ENCODE results near the gene ACTG2. TPM values are rescaled to one million over a fixed set of nuclear protein-coding genes. Genes with fewer than 3 reads are reported as not detected.
"Not testable (repeated sequence)": the region's sequence is repeated elsewhere in the genome, so short reads cannot be mapped to it uniquely, and the experiment has no call there.

Gene ACTG2
- total and polyA plus RNA-seq, 8 donors = 143 to 2,977 (median 957) TPM

GRCh38 chr2:73938718-73939352, 46.0 kb downstream of the ACTG2 start:
- Histone ChIP-seq H3K27me3 (no peaks in the 10 kb centered on the region), H3K36me3 (peaks cover 0 to 43% (median 26%) of the 10 kb centered on the region in 4 donors), H3K27ac (no peak overlapping the region), H3K4me1 (peaks cover 0 to 56% (median 25%) of the 10 kb centered on the region in 4 donors), H3K4me3 (no peak overlapping the region), H3K9me3 (no peaks in the 10 kb centered on the region)
- WGBS, 5 donors = 68 to 76% (median 70%) methylated on average over 5 of the region's 5 CpGs
- DNase-seq = no peak
- intact Hi-C loops (cut with DNase I; ENCODE audit: low total_unique reads) = no loop called here
- no peak for TF ChIP-seq EP300 (IDR thresholded peaks at IDR 0.05)
- TF ChIP-seq POLR2AphosphoS5 (IDR thresholded peaks at IDR 0.05) = no peak
- TF ChIP-seq, protein P1, sequence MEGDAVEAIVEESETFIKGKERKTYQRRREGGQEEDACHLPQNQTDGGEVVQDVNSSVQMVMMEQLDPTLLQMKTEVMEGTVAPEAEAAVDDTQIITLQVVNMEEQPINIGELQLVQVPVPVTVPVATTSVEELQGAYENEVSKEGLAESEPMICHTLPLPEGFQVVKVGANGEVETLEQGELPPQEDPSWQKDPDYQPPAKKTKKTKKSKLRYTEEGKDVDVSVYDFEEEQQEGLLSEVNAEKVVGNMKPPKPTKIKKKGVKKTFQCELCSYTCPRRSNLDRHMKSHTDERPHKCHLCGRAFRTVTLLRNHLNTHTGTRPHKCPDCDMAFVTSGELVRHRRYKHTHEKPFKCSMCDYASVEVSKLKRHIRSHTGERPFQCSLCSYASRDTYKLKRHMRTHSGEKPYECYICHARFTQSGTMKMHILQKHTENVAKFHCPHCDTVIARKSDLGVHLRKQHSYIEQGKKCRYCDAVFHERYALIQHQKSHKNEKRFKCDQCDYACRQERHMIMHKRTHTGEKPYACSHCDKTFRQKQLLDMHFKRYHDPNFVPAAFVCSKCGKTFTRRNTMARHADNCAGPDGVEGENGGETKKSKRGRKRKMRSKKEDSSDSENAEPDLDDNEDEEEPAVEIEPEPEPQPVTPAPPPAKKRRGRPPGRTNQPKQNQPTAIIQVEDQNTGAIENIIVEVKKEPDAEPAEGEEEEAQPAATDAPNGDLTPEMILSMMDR (IDR thresholded peaks at IDR 0.05) = no peak
- TF ChIP-seq POLR2A (IDR thresholded peaks at IDR 0.05) = no peak

GRCh38 chr2:73939419-73939818, 46.6 kb downstream of the ACTG2 start:
- WGBS, 5 donors = 27 to 68% (median 36%) methylated on average over 2 of the region's 2 CpGs
- TF ChIP-seq POLR2AphosphoS5 (IDR thresholded peaks at IDR 0.05) (peak in 1 of 3 donors; percentile 24), POLR2A (IDR thresholded peaks at IDR 0.05) (no peak)
- TF ChIP-seq, protein P1 (IDR thresholded peaks at IDR 0.05) = peak in 1 of 7 experiments; percentile 38
- Histone ChIP-seq H3K4me1 (peaks cover 0 to 56% (median 25%) of the 10 kb centered on the region in 4 donors), H3K36me3 (peaks cover 0 to 45% (median 26%) of the 10 kb centered on the region in 4 donors), H3K27me3 (no peaks in the 10 kb centered on the region), H3K9me3 (no peaks in the 10 kb centered on the region), H3K4me3 (no peak overlapping the region), H3K27ac (no peak overlapping the region)
- DNase-seq = peak in 1 of 2 donors; percentile 55
- intact Hi-C loops (cut with DNase I; ENCODE audit: low total_unique reads) = no loop called here

DNA sequence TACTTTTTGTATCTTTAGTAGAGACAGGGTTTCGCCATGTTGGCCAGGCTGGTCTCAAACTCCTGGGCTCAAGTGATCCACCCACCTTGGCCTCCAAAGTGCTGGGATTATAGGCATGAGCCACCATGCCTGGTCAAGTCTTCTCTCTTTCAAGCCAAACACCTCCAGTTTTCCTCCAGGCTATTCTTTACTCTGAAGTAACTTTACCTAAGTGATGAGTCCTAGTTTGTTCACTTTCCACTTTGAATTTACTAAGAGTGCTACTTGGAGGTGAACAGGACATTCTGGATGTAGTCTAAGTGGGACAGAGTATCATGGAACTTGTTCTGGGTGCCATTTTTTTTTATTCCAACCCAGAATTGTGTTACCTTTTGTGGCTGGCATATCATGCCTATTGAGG, 47.3 kb downstream of the ACTG2 start:
- H3K4me3 ChIP-seq; intact Hi-C loops (cut with DNase I; ENCODE audit: low total_unique reads); DNase-seq; H3K27ac ChIP-seq; H3K9me3 ChIP-seq; H3K27me3 ChIP-seq: not testable (repeated sequence)
- Histone ChIP-seq H3K36me3 (peaks cover 4 to 51% (median 27%) of the 10 kb centered on the region in 4 donors), H3K4me1 (peaks cover 0 to 51% (median 24%) of the 10 kb centered on the region in 4 donors)
- WGBS, 5 donors = 80 to 100% (median 100%) methylated on average over 1 of the region's 1 CpG

GRCh38 chr2:73942664-73943063, 49.9 kb downstream of the ACTG2 start:
- intact Hi-C loops (cut with DNase I; ENCODE audit: low total_unique reads) = no loop called here
- peaks cover 22 to 68% (median 47%) of the 10 kb centered on the region in 4 donors for H3K36me3 ChIP-seq
- WGBS, 5 donors = 7 to 43% (median 20%) methylated on average over 2 of the region's 2 CpGs
- H3K27ac ChIP-seq = no peak overlapping the region
- no peaks in the 10 kb centered on the region for H3K27me3 ChIP-seq
- no peaks in the 10 kb centered on the region for H3K9me3 ChIP-seq
- H3K4me3 ChIP-seq = no peak overlapping the region
- TF ChIP-seq, protein P1 (IDR thresholded peaks at IDR 0.05) = no peak
- TF ChIP-seq POLR2A (IDR thresholded peaks at IDR 0.05) = no peak
- TF ChIP-seq POLR2AphosphoS5 (IDR thresholded peaks at IDR 0.05) = no peak
- no peak for TF ChIP-seq EP300 (IDR thresholded peaks at IDR 0.05)
- no peak for DNase-seq
- peaks cover 0 to 25% (median 12%) of the 10 kb centered on the region in 4 donors for H3K4me1 ChIP-seq

- 83 to 98% (median 92%) methylated on average over 4 of the region's 4 CpGs for WGBS, 5 donors
- Histone ChIP-seq H3K9me3 (no peaks in the 10 kb centered on the region), H3K4me1 (peaks cover 0 to 19% (median under 1%) of the 10 kb centered on the region in 4 donors), H3K27me3 (no peaks in the 10 kb centered on the region), H3K27ac (no peak overlapping the region), H3K4me3 (no peak overlapping the region), H3K36me3 (peaks cover 26 to 79% (median 64%) of the 10 kb centered on the region in 4 donors)
- intact Hi-C loops (cut with DNase I; ENCODE audit: low total_unique reads) = no loop called here
- no peak for TF ChIP-seq EP300 (IDR thresholded peaks at IDR 0.05)
- no peak for TF ChIP-seq POLR2AphosphoS5 (IDR thresholded peaks at IDR 0.05)
- TF ChIP-seq POLR2A (IDR thresholded peaks at IDR 0.05) = no peak
- TF ChIP-seq, protein P1 (IDR thresholded peaks at IDR 0.05) = no peak
- DNase-seq = no peak
These were observed 51.9 kb downstream of the ACTG2 start for GRCh38 chr2:73944714-73945113.
